ENCODE results near the gene PPEF2.
A peak's percentile ranks its signal among the peaks of the same experiment; 100 is the strongest.
"Not testable (repeated sequence)": the region's sequence is repeated elsewhere in the genome, so short reads cannot be mapped to it uniquely, and the experiment has no call there.

PPEF2 gene, protein sequence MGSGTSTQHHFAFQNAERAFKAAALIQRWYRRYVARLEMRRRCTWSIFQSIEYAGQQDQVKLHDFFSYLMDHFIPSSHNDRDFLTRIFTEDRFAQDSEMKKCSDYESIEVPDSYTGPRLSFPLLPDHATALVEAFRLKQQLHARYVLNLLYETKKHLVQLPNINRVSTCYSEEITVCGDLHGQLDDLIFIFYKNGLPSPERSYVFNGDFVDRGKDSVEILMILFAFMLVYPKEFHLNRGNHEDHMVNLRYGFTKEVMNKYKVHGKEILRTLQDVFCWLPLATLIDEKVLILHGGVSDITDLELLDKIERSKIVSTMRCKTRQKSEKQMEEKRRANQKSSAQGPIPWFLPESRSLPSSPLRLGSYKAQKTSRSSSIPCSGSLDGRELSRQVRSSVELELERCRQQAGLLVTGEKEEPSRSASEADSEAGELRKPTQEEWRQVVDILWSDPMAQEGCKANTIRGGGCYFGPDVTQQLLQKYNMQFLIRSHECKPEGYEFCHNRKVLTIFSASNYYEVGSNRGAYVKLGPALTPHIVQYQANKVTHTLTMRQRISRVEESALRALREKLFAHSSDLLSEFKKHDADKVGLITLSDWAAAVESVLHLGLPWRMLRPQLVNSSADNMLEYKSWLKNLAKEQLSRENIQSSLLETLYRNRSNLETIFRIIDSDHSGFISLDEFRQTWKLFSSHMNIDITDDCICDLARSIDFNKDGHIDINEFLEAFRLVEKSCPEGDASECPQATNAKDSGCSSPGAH

DNA sequence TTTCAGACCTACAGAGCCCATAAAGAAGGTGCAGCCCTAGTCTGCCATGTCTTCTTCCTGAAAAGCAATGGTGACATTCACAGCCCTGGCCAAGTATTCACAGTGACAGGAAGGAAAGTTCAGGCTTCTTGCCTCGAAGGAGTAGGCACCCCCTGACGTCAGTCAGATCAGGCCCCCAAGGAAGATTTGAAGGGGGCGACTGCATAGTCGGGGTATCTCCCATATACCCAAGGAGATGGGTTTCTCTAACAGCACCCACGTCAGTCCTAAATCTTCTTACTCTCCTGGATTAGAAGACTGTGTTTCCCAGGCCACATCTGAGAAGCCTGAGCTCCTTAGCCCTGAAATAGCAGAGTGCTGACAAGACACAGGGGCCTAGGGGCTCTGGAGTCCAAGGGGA lies at the start of gene PPEF2:
PPEF2 (minus strand) TSS at position 101 of the 400 bp plus-strand sequence. CDS start 6,127 bp downstream, outside the sequence.
- no peak for DNase-seq (ENCODE audit: low read depth)

DNA sequence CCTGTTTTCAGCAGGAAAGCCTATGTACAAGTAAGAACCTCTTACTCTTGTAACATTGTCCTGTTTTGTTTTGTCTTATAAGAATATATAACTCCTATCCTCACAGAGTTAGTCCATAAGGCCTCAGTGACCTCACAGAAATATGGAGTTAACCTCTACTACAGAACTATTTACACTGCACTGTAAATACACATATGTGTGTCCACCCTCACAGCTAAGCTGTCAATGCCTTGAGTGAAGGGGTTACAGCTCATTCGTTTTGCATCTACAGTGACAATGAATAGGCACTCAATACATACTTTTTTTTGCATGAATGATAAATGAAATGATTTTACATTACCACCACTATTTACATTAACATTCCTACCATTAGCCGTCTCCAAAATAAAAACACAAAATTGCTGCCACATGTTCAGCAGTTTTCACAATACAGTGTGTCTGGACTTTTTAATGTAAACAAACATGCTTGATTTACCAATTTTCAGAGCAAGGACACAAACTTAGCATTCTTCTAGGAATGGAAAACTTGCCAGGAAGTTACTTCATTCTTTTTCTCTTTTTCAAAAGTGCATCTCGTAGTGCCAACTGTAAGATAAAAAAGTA lies 48.1 kb upstream of the PPEF2 start:
- no peak for DNase-seq (ENCODE audit: low read depth)

DNA sequence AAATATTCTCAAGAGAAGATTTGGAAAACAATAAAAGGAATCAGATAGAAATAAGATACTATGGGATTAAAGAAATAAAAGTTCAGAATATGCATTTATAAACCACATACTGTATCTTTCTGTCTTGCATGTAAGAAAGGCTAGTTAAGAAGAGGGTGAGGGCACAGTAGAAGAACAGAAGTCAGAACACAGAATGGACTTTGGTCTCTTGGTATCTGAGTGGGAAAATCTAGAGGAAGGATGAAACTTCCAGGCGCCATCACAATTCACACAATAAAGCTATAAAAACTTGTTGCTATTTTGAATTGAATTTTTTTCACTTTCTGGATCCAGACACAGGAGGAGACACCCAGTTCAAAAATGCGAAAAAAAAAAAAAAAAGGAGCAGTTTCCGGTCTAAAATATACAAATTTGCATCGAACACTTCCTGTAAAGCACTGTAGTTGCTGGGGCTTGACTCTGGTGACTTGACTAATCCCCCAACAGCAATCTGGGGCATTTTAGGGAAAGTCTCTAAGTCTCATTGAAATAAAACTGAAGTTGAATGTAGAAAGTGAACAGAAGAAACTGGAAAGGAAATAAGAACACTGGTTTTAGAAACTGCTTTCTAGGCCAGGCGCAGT lies 46.7 kb upstream of the PPEF2 start:
- no peak for DNase-seq (ENCODE audit: low read depth)

DNA sequence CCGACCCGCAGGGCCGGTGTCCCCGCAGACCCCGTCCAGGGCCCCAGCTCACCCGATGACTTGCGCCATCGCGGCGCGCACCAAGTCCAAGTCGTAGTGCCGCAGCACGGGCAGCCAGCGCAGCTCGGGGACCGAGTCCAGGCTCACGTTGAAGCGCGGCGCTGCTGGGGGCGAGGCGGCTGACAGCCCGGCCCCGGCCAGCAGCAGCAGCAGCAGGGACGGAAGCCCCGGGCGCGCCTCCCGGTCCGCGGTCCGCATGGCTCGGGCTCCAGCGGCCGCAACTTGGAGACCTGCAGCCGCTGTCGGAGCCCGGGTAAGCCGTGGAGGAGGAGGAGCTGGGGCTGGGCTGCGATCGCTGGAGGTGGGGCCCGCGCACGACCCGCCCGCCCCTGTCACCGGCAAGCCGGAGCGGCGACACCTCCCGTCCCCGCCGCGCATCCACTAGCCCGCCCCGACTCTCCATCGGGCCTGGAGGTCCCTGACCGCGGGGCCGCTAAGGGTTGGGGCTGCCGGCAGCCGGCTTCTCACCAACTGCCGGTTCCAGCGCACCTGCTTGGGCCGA lies 38.5 kb upstream of the PPEF2 start, which contains the start of gene NAAA:
NAAA (minus strand) TSS at position 322 of the 562 bp plus-strand sequence; CDS start at position 258, 64 bp downstream.
- DNase-seq (ENCODE audit: low read depth) = peak; percentile 31

DNA sequence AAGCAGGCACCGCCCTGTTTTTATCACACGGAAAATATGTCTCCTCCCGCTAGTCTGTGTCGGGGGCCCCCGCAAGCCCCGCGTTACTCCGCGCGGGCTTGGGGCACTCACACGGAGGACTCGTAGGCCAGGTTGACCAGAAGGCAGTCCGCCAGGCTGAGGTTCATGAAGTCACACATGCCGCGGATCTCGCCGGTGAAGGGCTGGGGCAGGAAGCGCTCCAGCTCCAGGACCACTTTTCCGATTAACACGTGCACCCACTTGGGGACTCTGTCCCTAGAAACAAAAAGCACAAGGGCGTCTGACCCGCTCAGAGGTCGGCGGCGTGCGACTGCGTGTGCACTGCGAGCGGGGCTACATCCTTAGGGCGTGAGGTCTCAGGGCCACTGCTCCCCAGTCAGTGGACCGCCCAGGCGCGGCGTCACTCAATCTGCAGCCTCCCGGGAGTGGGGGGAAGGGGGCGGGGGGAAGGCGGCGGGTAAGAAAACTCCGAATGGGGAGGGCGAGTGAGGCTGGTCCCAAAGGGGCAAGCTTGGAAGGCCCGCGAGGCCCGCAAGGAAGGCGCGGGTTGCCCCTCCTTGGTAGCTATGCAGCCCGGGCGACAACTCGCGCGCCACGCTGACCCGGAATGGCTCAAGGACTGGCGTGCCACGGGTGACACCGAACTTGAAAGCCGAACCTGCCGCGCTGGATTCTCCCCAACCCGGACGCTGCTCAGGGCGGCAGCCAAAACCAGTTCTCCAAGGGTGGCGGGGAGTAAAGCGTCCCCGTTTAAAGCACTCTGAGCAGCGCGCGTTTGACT lies 37.8 kb upstream of the PPEF2 start:
- DNase-seq (ENCODE audit: low read depth) = peak; percentile 16

DNA sequence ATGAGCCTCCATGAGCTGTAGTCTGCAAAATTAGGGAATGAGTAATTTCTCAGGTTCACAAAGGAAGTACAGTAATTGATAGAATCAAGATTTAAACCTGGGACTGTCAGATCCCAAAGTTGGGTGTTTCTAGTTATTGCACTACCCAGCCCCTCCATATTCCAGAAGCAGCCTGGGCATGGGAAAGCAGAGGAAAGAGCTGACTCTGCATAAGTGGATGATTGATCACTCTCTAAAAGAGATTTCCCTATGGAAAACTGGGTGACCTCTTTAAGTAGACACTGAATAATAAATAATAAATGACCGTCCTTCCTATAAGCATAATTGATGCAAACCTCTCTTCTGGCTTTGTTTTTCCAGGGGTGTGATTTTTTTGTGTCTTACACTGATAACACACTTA lies 33.4 kb upstream of the PPEF2 start:
- DNase-seq (ENCODE audit: low read depth) = no peak

DNA sequence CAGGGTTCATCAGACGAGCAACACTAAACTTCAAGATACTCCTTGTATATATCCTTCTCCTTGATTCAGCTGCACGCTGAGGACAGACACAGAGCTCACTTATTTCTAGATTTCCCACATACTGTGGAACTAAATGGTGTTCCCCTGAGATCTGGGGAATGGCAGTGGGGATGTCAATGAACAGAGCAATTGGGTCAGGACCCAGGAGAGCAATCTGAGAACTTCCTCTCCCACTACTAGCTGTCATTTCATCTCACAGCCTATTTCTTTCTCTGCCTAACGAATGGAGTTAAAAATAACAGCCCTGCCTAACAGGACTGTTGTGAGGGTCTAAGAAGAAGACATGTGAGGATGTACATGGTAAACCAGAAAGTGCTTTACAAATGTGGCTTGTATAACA lies 27.9 kb upstream of the PPEF2 start:
- no peak for DNase-seq (ENCODE audit: low read depth)

DNA sequence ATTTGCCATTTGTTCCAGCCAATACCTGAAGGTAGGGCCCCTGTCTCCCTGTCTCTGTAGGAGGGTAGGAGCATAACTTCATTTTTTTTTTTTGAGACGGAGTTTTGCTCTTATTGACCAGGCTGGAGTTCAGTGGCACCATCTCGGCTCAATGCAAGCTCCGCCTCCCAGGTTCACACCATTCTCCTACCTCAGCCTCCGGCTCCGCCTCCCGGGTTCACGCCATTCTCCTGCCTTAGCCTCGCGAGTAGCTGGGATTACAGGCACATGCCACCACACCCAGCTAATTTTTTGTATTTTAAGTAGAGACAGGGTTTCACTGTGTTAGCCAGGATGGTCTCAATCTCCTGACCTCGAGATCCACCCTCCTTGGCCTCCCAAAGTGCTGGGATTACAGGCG lies 22.7 kb upstream of the PPEF2 start:
- DNase-seq (ENCODE audit: low read depth) = not testable (repeated sequence)

DNA sequence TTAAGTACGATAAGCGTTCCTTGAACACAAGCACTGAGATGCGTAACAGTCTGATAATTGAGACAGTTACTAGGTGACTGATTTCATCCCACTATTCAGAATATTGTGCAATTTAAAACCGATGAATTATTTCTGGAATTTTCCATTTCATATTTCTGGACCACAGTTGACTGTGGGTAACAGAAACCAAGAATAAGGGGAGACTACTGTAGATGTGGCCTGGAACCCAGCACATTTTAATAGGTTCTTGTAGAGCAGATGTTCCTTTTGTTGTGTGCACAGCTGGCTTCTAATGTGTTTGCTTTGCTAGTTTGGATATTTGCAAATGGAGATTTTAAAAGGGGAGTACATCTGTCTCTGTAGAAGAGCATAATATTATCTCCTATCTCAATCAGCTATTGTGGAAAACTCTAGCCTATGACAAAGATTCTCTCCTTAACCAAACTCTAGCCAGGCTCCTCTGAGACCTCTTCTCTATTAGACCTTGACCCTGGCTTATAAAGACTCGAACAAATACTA lies 22.1 kb upstream of the PPEF2 start:
- DNase-seq (ENCODE audit: low read depth) = no peak

DNA sequence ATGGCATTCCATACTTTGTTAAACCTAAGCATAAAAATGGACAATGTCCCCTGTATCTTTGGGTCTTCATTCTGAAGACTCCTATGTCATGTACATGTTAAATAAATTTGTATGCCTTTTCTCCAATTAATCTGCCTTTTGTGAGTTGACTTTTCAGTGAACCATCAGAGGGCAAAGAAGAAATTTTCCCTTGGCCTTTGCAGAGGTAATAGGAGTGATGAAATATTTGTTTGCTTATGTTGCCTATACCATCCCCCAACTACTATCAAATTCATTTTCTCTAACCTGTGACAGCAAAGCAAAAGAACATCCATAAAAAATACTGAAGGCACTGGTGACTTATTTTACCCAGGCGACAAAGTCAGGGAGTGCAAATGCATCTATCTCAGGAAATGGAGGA lies 20.3 kb upstream of the PPEF2 start:
- no peak for DNase-seq (ENCODE audit: low read depth)

DNA sequence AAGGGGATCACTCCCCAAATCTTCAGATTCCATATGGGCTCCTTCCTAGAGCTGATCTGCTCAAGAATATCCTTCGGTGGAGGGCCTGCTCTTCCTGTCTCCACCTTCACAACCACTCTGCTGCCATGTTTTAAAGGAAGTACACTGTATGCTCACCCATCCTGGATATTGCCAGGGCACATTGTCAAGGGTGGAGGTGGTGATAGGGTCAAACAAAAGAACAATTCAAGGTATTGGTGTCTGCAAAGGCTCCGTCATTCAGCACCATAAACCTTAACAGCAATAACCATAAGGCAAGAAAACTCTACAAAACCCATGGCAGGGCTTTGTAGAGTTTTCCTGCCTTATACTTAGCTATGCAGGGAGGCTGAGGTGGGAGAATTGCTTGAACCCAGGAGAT lies 19.7 kb upstream of the PPEF2 start:
- DNase-seq (ENCODE audit: low read depth) = no peak

DNA sequence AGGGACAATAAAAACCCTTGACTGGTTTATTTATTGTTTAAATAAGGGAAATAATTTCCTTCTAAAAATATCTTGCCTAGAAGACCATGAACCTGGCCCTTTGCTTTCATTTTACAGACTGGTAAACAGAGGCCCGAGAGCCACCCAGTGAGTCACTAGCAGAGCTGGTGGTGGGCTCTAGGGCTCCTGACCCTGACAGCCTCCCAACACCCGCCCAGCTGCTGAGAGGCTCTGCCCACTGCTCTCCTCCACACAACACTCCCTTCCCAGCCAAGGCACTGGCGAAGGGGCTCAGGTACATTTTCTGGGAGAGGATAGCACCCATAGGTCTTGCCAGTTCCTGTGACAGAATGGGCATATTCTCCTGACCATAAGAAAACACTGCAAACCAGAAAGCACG lies 18.1 kb upstream of the PPEF2 start:
- no peak for DNase-seq (ENCODE audit: low read depth)

DNA sequence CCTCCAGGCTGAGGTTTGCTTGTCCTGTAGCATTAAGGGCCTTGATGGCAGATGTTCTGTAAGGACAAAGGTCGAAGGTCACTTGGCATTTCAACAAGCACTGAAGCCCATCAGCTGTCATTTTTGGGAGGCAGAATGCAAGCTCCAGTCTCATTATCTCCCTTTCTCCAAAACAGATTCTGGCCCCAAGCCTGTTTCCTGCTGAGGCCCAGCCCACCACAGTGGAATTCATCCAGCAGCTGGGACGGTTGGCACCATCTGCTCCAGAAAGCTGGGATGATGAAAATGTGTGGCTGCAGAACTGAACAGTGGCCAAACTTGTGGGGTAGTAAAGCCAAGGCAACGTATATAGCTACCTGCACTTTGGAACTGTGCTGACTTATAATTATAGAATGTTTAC lies 17.7 kb upstream of the PPEF2 start:
- peak; percentile 20 for DNase-seq (ENCODE audit: low read depth)

DNA sequence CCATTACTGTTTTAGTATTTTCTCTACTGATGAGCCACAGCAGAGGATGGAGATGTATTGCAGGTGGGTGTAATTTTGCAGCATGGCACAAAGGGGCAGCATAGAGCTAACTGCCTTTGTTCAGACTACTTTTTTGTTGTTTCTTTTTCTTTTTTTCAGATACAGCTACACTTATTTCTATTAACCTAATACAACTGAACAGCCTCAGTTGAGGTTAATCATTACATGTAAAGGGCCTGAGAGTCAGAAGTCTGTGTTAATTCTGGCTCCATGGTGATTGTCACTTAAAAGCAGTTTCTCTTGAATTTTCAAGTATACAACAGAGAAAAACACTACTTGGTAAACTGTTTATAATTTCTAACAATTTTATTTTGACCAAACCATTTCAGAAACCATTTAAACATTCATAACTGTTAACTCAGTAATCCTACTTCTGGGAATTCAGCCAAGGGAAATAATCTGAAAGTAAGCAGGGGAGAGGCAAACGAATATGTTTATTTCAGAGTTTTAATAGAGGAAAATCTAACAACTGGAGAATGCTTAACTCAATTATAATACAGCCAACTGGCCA lies 13.9 kb upstream of the PPEF2 start:
- no peak for DNase-seq (ENCODE audit: low read depth)

DNA sequence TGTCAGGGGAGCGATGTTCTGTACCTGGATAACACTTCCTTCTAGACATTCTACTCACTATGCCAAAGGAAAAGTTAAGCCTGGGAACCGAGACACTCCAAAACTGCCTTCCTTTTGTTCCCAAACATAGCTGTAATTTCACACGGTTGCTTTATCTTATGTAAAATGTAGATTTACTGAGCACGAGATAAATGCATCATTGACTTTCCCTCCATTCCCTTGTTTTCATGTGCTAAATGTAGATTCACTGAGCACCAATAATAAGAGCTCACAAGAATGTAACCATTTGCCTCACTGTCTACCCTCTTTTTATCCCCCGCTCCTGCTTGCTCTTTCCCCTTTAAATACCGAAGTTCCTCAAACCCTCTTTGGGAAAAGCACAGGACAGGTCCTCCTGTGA lies 10.7 kb upstream of the PPEF2 start:
- no peak for DNase-seq (ENCODE audit: low read depth)

DNA sequence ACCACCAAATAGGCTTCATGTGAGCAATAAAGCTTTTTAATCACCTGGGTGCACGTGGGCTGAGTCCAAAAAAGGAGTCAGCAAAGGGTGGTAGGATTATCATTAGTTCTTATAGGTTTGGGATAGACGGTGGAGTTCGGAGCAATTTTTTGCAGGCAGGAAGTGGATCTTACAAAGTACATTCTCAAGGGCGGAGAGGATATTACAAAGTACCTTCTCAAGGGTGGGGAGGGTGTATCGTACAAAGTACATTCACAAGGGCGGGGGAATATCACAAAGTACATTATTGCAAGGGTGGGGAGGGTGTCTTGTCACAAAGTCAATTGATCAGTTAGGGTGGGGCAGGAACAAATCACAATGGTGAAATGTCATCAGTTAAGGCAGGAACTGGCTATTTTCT lies 8.6 kb upstream of the PPEF2 start:
- DNase-seq (ENCODE audit: low read depth) = not testable (repeated sequence)

DNA sequence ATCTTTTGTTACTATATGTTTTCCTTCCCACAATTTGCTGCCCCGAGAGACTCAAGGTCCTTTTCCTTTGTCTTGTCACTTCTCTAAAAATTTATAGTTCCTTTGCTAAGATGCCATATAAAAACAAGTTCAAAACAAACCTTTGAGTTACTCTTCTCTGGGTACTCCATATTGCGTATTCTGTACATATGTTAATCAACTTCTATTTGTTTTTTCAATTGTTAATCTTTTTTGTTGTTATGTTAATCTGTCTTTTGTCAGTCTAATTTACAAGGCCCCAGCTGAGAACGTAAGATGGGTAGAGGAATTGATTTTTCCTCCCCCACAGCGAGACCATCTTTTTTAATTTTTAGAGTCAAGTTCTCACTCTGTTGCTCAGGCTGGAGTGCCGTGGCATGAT lies 7.2 kb upstream of the PPEF2 start:
- no peak for DNase-seq (ENCODE audit: low read depth)

DNA sequence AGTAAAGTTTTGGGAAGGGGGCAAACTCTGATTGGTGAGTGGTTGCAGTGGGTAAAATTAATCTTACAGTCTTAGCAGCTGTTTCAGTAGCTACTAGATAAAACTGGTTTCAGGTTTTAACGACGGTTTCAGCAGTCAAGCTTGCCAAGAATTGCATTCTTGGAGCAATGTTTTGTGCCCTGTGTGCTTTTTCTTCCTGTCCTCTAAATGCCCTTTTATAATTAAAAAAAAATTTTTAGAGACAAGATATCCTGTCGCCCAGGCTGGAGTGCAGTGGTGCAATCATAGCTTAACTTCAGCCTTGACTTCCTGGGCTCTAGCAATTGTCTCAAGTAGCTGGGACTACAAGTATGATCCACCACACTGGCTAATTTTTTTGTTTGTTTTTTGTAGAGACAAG lies 6.3 kb upstream of the PPEF2 start:
- no peak for DNase-seq (ENCODE audit: low read depth)

DNA sequence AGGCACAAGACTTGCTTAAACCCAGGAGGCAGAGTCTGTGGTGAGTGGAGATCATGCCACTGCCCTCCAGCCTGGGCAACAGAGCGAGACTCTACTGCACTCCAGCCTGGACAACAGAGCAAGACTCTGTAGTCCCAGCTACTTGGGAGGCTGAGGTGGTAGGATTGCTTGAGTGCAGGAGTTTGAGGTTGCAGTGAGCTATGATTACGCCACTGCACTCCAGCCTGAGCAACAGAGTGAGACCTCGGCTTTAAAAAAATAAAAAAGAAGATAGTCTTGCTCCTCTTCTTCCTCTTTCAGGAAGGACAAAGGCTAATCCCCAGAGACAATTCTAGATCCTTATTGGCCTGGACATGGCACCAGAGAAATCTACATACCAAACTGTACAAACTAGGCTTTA lies 5.7 kb upstream of the PPEF2 start:
- no peak for DNase-seq (ENCODE audit: low read depth)

DNA sequence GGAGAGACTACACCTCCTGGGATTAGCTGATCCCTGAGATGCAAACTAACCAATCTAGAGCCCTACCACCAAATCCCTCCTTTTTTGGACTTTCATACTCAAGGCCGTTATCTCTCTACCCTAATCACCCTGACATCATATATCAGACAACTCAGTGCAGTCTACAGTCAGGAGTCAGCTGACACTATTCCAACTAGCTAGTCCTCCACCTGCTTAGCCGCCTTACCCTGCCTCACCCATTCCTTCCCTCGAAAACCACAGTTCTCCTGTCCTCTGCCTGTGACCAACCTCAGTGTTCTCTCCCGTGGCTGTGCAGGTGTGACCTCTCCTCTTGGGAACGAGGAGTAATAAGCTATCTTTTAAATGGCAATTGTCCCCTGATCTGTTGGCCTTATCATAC lies 1.8 kb upstream of the PPEF2 start:
- no peak for DNase-seq (ENCODE audit: low read depth)

DNA sequence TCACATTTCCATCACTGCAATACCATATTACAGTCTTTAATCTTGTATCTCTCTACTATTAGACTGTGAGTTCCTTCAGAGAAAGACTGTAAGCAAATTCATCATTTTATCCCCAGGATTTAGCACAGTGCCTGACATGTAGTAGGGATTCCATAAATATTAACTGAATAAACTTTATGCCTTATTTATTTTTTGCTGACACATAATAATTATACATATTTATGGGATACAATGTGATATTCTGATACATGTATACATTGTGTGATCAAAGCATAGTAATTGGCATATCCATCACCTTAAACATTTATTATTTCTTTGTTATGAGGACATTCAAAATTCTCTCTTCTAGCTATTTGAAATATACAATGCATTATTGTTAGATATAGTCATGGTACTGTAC lies 3.7 kb downstream of the PPEF2 start:
- no peak for DNase-seq (ENCODE audit: low read depth)

Measured in GM04504 (cell line).